ENCODE data around the gene FEZ2.

Gene FEZ2

GRCh38 chr2:36572054-36572718 lies 25.8 kb downstream of the FEZ2 start:
- in situ Hi-C loops (cut with HindIII; ENCODE audit: low pct_ligation_motif_present, low sequenced_read_pairs): no loop called here
- DNase-seq: no peak
- TF ChIP-seq CTCF (IDR thresholded peaks at IDR 0.05; ENCODE audit: low read depth, low read length, missing control alignments): no peak
- no peak overlapping the region for H3K4me3 ChIP-seq (ENCODE audit: low read depth, low read length)
- H3K27me3 ChIP-seq (replicated peaks): no peaks in the 10 kb centered on the region
- no peak overlapping the region for H3K27ac ChIP-seq
- peaks cover 10% of the 10 kb centered on the region for H3K36me3 ChIP-seq (replicated peaks)

GRCh38 chr2:36570416-36570815 lies 27.6 kb downstream of the FEZ2 start:
- peak overlapping the region; percentile 88 for H3K27ac ChIP-seq
- H3K4me3 ChIP-seq (ENCODE audit: low read depth, low read length): no peak overlapping the region
- H3K36me3 ChIP-seq (replicated peaks): peaks cover 10% of the 10 kb centered on the region
- in situ Hi-C loops (cut with HindIII; ENCODE audit: low pct_ligation_motif_present, low sequenced_read_pairs): no loop called here
- no peaks in the 10 kb centered on the region for H3K27me3 ChIP-seq (replicated peaks)
- DNase-seq: no peak
- no peak for TF ChIP-seq CTCF (IDR thresholded peaks at IDR 0.05; ENCODE audit: low read depth, low read length, missing control alignments)

- in situ Hi-C loops (cut with HindIII; ENCODE audit: low pct_ligation_motif_present, low sequenced_read_pairs): no loop called here
- H3K36me3 ChIP-seq (replicated peaks): peaks cover 6% of the 10 kb centered on the region
- H3K4me3 ChIP-seq (ENCODE audit: low read depth, low read length): no peak overlapping the region
- TF ChIP-seq CTCF (IDR thresholded peaks at IDR 0.05; ENCODE audit: low read depth, low read length, missing control alignments): no peak
- H3K27ac ChIP-seq: peak overlapping the region; percentile 88
- H3K27me3 ChIP-seq (replicated peaks): no peaks in the 10 kb centered on the region
- DNase-seq: no peak
Measured at GRCh38 chr2:36569267-36569856, 28.6 kb downstream of the FEZ2 start.

- in situ Hi-C loops (cut with HindIII; ENCODE audit: low pct_ligation_motif_present, low sequenced_read_pairs): no loop called here
- TF ChIP-seq CTCF (IDR thresholded peaks at IDR 0.05; ENCODE audit: low read depth, low read length, missing control alignments): no peak
- H3K36me3 ChIP-seq (replicated peaks): peaks cover 5% of the 10 kb centered on the region
- no peak for DNase-seq
- H3K27ac ChIP-seq: peak overlapping the region; percentile 88
- no peaks in the 10 kb centered on the region for H3K27me3 ChIP-seq (replicated peaks)
- H3K4me3 ChIP-seq (ENCODE audit: low read depth, low read length): no peak overlapping the region
Measured at GRCh38 chr2:36568516-36569246, 29.3 kb downstream of the FEZ2 start.

GRCh38 chr2:36567711-36568408 lies 30.1 kb downstream of the FEZ2 start:
- H3K27ac ChIP-seq: peak overlapping the region; percentile 88
- in situ Hi-C loops (cut with HindIII; ENCODE audit: low pct_ligation_motif_present, low sequenced_read_pairs): no loop called here
- no peak for DNase-seq
- H3K4me3 ChIP-seq (ENCODE audit: low read depth, low read length): no peak overlapping the region
- H3K27me3 ChIP-seq (replicated peaks): no peaks in the 10 kb centered on the region
- H3K36me3 ChIP-seq (replicated peaks): no peaks in the 10 kb centered on the region
- TF ChIP-seq CTCF (IDR thresholded peaks at IDR 0.05; ENCODE audit: low read depth, low read length, missing control alignments): no peak

All from brain microvascular endothelial cell (primary cell).